ENCODE measurements around the gene NAPSA. TPM values are rescaled to one million over a fixed set of nuclear protein-coding genes. Genes with fewer than 3 reads are reported as not detected.
"Not testable (repeated sequence)": the region's sequence is repeated elsewhere in the genome, so short reads cannot be mapped to it uniquely, and the experiment has no call there.

Gene NAPSA
- total RNA-seq, 1 donor from 2014 or later: 3.4 TPM

DNA sequence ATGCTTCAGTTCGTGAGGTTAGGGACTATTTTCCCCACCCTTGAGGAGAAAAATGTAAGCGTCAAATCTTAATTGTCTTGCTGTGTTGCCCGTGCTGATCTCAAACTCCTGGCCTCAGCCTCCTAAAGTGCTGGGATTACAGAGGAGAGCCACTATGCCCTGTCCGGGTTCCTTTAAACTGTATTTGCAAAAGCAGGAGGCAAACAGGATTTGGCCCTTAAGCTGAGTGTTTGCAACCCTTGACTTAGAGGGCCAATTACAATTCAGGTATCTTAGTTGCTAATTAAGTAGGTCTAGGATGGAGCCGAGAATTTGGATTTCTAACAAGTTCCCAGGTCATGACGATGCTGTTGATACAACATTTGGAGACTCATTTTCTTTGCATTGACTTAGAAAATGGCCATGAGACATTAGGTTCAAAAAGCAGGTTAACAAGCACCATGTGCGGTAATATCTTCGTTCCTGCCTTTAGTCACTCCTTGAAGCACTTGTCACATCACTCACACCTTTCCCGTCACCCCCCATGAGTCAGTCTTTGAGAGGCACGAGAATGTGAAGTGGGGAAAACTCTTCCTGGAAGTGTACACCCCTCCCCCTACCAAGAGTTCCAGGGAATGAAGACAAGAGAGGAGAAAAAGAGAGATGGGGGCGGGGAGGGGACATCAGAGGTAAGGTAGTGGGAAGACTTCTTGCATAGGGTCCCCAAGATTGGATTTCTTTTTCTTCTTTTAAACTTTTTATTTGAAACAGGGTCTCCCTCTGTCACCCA is 2.6 kb downstream of the NAPSA start:
- ATAC-seq: no peak
- intact Hi-C loops (cut with DNase I): no loop called here
- DNase-seq (ENCODE audit: low spot score): no peak

DNA sequence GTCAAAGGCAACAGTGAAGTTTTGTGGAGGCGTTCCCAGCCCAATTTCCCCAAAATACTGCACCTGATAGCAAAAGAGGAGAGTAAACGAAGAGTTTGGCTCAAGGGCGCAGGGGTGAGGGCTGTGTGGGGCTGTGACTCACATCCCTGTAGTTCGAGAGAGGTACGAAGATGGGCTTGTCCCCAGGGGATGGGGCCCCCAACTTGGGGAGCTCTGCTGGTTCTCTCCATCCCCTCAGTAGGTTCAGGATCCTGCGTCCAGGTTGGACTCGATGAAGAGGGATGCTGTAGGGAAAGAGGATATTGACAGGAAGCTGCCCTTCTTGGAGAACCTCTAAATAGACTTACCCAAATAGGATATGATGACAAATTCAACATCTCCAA is 3.4 kb downstream of the NAPSA start:
- ATAC-seq (no peak), DNase-seq (ENCODE audit: low spot score) (no peak)
- intact Hi-C loops (cut with DNase I): no loop called here

DNA sequence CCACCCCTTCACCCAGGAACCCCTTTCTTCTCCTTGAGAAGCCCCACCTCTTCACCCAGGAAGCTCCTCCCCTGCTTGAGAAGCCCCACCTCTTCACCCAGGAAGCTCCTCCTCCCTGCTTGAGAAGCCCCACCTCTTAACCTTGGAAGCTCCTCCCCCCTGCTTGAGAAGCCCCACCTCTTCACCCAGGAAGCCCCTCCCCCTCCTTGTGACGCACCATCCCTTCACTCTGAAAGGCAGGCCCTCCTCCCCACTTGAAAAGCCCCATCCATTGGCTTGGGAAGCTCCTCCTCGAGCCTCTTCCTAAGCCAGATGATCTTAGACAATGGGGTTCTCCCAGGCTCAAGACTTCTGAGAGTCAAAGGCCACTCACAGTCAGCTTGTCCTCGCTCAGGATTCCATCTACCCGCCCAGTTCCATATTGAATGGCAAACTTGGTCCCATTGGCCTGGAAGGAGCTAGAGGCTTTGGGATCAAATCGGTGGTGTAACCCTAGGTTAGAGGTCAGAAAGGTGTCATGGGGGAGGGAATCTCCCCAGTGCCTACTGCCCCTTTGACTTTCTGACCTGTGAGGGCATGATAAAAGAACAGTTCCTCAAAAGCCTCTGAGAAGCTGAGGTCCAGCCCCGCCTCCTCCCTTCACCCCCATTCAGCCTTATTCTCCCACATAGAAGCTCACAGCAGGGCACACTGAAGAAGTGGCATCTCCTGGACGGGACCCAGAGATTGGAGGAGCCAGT is 4.0 kb downstream of the NAPSA start:
- ATAC-seq (no peak), DNase-seq (ENCODE audit: low spot score) (no peak)
- intact Hi-C loops (cut with DNase I): no loop called here

DNA sequence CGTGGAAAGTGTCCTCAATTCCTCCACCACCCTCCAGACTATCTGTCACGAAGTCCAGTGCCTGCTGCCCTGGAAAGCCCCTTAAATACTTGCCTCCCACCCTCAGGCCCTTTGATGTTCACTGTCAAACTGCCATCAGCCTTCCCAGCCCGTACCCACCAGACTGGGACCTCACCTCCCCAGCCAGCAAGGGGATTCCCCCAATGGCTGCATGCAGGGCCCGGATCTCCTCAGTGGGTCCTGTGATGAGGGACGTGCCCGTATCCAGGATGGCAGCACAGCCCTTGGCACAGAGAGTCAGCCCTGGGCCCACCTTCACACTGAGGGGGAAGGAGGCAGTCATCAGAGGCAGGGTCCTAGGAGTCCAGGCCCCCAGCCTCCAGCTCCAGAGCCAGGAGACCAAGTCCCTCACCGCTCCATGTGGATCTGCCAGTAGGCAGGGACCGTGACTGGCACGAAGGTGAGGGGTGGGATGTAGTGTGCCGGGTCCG is 6.1 kb downstream of the NAPSA start:
- no peak for ATAC-seq
- intact Hi-C loops (cut with DNase I): loop anchor here (5.0 kb wide), 1 partner anchor 428 kb away; no protein-coding TSS in a partner anchor
- no peak for DNase-seq (ENCODE audit: low spot score)

DNA sequence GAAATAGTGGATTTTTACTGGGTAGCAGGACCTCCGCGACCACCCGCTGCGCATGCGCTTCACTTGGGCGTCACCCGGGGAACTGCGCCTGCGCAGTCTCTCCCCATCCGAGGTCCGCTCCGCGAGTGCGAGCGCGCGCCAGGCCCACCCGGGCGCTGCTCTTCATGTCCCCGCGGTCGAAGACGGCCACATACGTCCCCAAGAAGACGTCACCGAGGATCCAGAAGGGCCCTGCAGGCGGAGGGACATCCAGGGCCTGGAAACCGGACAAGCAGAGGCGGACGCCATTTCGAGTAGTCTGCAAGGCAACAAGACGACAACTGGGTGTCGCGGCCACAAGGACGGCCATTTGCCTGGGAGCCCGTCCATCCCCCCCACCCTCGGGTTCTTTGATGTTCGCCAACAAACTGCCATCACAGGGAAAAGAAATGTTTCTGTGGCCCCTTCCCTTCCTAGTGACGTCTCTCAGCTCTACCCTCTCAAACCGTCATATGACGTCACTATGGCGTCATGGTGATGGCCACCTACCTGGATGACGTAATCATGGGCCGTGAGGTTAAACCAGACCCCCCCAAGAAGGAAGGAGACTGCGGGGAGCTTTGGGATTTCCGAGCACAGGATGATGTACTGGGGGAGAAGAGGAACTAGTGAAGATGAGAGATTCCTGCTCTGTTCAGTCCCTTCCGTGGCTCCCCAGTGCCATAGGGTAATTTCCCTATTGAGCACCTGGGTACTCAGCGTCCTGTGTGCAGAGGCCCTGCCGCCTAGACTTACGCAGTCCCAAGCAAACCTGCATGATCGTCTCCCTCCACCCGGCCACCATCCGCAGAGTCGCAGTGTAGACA is 6.7 kb downstream of the NAPSA start:
- intact Hi-C loops (cut with DNase I): loop anchor here (5.0 kb wide), 1 partner anchor 429 kb away; no protein-coding TSS in a partner anchor
- ATAC-seq (peak; percentile 87), DNase-seq (ENCODE audit: low spot score) (peak; percentile 85)

DNA sequence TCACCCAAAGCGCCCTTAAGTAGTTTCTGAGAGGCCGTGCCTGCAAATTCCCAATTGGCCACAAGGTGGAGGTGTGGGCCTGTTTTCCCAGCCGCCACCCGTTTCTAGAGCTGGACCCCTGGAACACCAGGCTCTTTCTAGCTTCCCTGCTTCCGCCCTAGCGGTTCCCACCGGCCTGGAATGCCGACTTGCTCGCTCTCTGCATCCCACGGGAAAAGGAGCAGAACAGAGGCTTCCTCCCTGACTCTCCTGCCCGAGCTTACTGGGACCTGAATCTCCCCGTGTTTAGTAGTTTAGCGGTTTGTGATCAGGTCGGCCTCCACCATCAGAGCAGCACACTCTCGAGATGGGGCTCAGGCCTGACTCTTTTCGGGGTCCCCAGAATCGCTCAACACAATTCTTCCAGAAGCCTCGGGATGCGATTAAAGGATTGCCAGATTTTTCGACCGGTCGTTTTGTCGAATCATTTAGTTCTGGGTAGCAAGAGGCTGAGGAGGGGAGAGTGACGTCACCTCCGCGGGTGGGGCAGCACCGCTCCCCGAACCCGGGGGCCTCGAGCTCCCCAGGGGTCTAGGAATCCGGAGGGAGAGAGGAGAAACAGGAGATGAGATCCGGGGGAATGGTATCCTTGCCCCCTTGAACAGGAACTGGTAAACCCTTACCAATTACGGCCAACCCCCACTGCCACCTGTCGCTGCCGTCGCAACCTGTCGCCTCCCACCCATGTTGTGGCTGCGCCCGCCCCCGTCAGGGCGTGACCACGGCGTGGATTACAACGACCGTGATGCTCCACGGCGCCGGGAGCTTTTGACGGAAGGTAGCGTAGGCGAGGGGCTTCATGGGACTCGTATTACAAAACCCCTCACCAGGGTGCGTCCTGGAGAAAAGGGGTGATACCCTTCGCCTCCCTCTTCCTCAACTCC is 8.0 kb downstream of the NAPSA start:
- peak; percentile 87 for ATAC-seq

DNA sequence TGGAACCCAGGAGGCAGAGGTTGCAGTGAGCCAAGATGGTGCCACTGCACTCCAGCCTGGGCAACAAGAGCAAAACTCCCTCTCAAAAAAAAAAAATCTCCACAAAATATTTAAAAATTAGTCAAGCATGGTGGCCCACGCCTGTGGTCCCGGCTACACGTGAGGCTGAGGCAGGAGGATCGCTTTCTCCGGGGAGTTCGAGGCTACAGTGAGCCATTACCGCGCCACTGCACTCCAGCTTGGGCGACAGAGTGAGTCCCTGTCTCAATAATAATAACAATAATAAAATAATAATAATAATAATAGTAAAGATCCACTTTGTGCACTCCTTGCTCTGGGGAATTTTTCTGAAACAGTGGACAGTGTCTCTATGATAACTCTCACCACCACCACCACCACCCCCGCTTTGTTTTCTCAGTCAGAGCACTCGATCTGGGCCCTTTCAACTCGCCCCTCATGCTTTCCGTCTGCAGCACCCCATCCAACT is 8.7 kb downstream of the NAPSA start:
- no peak for ATAC-seq
- intact Hi-C loops (cut with DNase I): loop anchor here (5.0 kb wide), 1 partner anchor 431 kb away; no protein-coding TSS in a partner anchor
- DNase-seq (ENCODE audit: low spot score): no peak

More for the DNA sequence above, 8.0 kb downstream of the NAPSA start:
- DNase-seq (ENCODE audit: low spot score): peak; percentile 86
- intact Hi-C loops (cut with DNase I): loop anchor here (5.0 kb wide), 1 partner anchor 430 kb away; no protein-coding TSS in a partner anchor

DNA sequence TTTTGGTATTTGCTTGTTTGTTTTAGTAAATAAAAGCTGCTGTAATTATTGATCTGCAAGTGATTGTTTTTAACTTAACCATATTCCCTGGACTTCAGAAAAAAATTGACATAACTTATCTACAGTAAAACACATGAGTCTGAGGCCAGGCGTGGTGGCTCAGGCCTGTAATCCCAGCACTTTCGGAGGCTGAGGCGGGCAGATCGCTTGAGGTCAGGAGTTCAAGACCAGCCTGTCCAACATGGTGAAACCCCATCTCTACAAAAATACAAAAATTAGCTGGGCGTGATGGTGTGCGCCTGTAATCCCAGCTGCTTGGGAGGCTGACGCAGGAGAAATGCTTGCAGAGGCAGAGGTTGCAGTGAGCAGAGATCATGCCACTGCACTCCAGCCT is 12.0 kb downstream of the NAPSA start:
- DNase-seq (ENCODE audit: low spot score); ATAC-seq; intact Hi-C loops (cut with DNase I): not testable (repeated sequence)

- ATAC-seq: no peak
- DNase-seq (ENCODE audit: low spot score): no peak
- intact Hi-C loops (cut with DNase I): no loop called here
Measured at GRCh38 chr19:50352242-50352641, 13.2 kb downstream of the NAPSA start.

- no peak for DNase-seq (ENCODE audit: low spot score)
- intact Hi-C loops (cut with DNase I): loop anchor here (1.0 kb wide), 1 partner anchor 20 kb away; the partner anchor contains the start of gene KCNC3
- no peak for ATAC-seq
Measured at GRCh38 chr19:50349277-50350057, 16.0 kb downstream of the NAPSA start.

DNA sequence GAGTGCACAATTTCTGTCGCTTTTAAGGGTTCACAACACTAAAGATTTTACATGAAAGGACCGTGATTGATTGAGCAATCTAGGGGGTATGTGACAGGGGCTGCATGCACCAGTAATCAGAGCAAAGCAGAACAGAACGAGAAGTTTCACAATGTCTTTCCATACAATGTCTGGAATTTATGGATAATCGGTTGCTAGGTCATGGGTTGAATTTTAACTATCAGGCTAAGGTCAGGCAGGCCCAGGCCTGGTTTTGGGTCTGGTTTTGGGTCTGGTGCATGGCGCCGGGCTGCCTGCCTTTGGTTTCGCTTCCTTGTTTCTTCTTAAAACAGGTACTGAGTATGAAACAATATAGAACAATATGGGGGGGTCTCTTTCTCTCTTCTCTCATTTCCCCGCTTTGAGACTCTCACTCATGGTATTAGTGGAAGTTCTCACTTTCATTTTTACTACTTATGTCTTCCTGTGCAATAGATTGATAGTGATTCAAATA is 18.3 kb downstream of the NAPSA start:
- intact Hi-C loops (cut with DNase I); ATAC-seq; DNase-seq (ENCODE audit: low spot score): not testable (repeated sequence)

- DNase-seq (ENCODE audit: low spot score) (no peak), ATAC-seq (peak; percentile 24)
- intact Hi-C loops (cut with DNase I): no loop called here
Measured at GRCh38 chr19:50344661-50345318, 20.6 kb downstream of the NAPSA start.

DNA sequence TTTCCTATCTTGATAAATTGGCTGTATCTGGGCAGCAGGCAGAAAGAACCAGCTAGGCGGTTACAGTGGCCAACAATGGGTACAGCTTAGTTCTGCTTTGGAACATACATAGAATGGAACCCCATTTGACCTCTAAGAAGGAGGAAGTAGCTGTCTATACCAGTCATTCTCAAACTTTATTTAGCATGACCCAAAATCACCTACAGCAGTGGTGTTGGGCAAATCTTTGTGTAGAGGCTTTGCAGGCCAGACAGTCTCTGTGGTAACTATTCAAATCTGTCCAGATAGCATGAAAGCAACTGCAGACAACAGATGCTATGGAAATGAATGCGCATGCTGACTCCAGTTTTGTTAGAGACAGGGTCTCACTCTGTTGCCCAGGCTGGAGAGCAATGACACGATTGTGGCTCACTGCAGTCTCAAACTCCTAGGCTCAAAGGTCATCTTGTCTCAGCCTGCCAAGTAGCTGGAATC is 24.3 kb downstream of the NAPSA start:
- no peak for DNase-seq (ENCODE audit: low spot score)
- peak; percentile 60 for ATAC-seq
- intact Hi-C loops (cut with DNase I): no loop called here

DNA sequence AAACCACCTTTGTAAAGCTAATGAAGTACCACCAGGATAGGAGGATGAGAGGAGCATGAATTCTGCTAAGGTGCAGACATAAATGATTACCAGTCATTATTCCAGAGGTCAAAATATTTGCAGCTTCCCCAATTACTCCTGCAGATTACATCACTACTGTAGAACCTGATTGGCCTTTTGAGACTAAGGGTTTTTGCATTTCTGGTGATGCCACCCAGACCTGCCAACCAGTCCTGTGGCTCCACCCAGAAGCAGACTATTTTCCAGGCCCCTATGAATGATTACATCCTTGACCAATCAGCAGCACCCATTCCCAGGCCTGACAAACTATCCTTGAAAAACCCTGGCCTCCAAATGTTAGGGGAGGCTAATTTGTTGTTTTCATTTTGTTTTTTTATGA is 25.1 kb downstream of the NAPSA start:
- DNase-seq (ENCODE audit: low spot score) (no peak), ATAC-seq (no peak)
- intact Hi-C loops (cut with DNase I): no loop called here

GRCh38 chr19:50337031-50337430 is 28.4 kb downstream of the NAPSA start:
- DNase-seq (ENCODE audit: low spot score); intact Hi-C loops (cut with DNase I); ATAC-seq: not testable (repeated sequence)

GRCh38 chr19:50334741-50335421 is 30.6 kb downstream of the NAPSA start:
- DNase-seq (ENCODE audit: low spot score) (no peak), ATAC-seq (no peak)
- intact Hi-C loops (cut with DNase I): no loop called here

Data from sciatic nerve (tissue), 2 donors.